ENCODE measurements around the gene PNPLA7.
"Not testable (repeated sequence)": the region's sequence is repeated elsewhere in the genome, so short reads cannot be mapped to it uniquely, and the experiment has no call there.

PNPLA7 gene

DNA sequence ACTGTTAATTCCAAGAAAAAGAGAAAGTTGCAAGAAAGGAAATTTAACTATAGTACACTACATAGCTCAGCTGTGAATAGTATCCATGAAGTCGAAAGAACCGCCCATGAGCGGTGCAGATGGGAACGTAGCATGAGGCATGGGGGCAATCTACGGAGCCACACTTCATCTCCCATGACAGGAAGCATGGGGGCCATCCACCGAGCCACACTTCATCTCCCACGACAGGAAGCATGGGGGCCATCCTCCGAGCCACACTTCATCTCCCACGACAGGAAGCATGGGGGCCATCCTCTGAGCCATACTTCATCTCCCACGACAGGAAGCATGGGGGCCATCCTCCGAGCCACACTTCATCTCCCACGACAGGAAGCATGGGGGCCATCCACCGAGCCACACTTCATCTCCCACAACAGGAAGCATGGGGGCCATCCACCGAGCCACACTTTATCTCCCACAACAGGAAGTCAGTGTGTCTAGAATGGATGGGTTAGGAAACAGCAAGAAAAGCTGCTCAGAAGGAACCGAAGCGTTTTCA, 13.5 kb downstream of the PNPLA7 start:
- peak; percentile 18 for DNase-seq

DNA sequence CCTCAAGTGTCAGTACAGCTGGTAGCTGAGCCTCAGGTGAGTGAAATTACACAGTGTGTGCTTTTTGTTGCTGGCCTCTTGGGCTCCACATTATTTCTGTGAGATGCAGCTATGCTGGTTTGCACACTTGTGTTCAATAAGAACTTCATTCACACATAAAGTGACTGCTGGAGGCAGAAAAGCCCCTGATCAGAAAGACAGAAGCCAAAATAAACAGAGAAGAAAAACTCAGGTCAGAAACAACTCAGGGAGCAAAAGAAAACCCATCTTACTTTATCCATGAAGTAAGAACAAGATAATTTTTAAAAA, 15.1 kb downstream of the PNPLA7 start:
- DNase-seq = no peak

GRCh38 chr9:137534256-137535119, 15.7 kb downstream of the PNPLA7 start:
- no peak for DNase-seq

- not testable (repeated sequence) for DNase-seq
Measured at GRCh38 chr9:137532891-137533468, 17.2 kb downstream of the PNPLA7 start.

- no peak for DNase-seq
Measured at GRCh38 chr9:137531099-137531765, 19.0 kb downstream of the PNPLA7 start.

DNA sequence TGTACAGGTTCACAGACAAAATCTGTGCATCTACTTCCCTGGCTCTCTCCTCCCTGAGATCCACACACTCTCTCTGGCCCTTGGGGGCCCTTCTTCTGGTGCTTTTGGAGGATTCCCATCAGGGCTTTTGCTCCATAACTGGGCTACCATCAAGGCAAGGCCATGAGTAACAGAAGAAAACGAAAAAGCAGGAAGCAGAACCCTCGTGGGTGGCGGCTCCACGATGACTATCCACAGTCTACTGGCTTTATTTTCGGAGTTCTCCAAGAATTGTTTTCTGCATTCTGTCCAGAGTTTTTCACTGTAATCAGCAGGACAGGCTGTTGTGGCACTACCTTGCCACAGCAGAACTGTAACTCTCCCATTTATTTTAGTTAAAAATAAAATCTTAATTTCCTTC, 19.9 kb downstream of the PNPLA7 start:
- DNase-seq = no peak

GRCh38 chr9:137524981-137525317, 25.3 kb downstream of the PNPLA7 start:
- DNase-seq = no peak

DNA sequence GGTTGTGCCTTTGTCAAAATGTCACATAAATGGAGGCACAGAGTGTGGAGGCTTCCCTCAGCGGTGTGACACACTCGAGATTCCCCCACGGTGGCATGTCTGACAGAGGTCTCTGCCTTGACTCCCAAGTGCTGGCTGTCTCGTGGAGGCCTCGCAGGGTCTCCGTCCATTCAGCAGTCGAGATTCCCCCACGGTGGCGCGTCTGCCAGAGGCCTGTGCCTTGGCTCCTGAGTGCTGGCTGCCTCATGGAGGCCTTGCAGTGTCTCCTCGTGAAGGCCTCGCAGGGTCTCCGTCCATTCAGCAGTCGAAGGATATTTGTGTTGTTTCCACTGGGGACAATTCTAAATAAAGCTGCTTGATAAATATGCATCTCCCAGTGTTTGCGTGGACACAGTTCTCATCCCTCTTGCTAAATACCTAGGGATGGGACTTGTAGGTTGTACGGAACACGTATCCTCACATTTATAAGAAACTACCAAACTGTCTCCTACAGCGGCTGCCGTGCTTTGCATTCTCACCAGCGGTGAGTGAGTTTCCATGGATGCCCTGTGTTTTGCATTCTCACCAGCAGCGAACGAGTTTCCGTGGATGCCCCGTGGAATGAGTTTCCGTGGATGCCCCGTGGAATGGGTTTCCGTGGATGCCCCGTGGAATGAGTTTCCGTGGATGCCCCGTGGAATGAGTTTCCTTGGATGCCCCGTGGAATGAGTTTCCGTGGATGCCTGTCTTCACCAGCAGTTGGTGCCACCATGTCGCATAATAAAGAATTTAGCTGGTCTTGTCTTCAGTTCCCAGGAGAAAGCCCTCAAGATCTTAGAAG, 25.8 kb downstream of the PNPLA7 start:
- no peak for DNase-seq

- DNase-seq = no peak
Measured at GRCh38 chr9:137522746-137523455, 27.3 kb downstream of the PNPLA7 start.

DNA sequence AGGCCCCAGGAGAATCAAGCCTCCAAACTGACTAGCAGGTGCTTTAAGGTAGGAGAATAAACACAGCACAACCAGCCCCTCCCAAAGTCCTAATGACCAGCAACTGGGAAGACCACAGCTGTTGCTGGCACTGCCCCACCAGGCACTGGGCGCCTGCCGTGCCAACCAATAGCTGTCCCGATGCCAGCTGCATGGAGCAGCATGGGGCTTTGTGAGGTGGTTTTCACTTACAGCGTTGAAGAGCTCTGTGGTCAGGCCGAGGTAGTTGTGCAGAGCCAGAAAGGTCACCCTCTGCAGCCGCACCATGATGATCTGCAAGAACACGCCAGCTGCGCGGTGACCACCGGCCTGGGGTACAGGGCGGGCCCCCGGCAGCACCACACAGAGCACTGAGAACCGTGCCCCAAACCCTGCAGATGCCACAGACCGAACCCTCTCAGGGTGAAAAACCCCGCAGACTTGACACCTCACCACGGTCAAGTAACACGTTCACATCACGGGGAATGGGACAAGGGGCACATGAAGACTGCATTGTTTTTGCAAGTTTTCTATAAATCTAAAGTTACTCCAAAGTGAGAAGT, 28.7 kb downstream of the PNPLA7 start:
- no peak for DNase-seq

DNA sequence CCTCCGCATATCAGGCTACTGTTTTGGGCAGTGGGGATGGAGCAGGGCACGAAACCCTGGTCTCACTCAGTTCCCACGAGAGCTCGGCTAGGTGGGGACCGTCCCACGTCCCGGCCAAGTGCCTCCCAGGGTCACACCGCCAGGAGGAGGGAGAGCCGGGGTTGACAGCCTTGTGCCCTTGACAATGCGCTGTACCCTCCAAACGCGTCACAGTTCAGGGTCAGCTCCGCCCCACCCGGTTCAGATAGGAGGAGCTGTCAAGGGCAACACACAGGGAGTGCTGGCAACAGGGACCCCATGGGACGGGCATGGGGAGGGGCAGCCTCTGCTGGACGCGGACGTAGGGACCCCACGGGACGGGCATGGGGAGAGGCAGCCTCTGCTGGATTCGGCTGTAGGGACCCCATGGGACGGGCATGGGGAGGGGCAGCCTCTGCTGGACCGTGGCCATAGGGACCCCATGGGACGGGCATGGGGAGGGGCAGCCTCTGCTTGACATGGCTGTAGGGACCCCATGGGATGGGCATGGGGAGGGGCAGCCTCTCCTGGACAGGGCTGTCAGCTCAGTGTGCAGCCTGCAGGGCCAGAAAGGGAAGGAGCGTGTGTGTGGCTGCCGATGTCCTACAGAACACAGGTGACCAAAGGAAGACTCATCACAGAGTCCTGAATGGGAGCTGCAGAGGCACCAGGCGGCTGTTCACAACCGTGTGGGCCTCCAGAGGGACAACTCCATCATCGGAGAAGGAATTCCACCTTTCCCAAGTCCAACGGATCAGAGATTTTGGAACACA, 29.4 kb downstream of the PNPLA7 start:
- no peak for DNase-seq

- no peak for DNase-seq
Measured at GRCh38 chr9:137519553-137519952, 30.6 kb downstream of the PNPLA7 start.

GRCh38 chr9:137518661-137519459, 31.3 kb downstream of the PNPLA7 start:
- not testable (repeated sequence) for DNase-seq

- no peak for DNase-seq
Measured at GRCh38 chr9:137516144-137516917, 33.9 kb downstream of the PNPLA7 start.

- no peak for DNase-seq
Measured at GRCh38 chr9:137515338-137515724, 34.9 kb downstream of the PNPLA7 start.

DNA sequence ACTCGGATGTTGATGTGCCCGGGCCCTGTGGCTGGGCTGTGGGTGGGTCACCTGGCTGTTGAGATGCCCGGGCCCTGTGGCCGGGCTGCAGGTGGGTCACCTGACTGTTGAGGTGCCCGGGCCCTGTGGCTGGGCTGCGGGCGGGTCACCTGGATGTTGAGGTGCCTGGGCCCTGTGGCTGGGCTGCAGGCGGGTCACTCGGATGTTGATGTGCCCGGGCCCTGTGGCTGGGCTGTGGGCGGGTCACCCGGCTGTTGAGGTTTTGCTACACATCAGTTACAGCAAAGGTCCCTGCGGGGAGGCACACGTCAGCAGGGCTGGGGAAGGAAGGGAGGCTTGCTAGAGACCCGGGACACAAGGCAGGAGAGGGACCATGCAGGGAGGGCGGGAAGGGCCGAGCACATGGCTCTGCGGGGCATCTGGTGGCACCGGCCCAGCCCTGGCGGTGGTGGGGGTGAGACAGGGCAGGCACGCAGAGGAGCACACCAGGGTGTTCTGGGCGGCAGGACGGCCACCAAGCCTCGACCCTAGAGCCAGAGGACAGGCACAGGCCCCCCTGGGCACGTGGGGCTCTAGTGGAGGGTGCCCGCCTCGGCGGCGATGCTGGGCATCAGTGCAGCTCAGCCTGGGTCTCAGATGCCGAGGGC, 35.4 kb downstream of the PNPLA7 start:
- DNase-seq = no peak

DNA sequence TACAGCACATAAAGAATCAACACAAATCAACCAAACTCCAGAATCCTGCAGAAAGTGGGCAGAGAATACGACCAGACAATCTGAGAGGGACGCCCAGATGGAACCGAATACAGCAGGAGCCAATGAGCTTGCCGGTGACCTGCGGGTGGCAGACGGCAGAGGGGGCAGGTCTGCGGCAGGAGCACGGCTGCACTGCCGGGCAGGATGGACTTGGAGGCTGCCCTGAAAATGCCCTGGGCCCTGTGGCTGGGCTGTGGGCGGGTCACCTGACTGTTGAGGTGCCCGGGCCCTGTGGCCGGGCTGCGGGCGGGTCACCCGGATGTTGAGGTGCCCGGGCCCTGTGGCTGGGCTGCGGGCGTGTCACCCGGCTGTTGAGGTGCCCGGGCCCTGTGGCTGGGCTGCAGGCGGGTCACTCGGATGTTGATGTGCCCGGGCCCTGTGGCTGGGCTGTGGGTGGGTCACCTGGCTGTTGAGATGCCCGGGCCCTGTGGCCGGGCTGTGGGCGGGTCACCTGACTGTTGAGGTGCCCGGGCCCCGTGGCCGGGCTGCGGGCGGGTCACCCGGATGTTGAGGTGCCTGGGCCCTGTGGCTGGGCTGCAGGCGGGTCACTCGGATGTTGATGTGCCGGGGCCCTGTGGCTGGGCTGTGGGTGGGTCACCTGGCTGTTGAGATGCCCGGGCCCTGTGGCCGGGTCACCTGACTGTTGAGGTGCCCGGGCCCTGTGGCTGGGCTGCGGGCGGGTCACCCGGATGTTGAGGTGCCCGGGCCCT, 36.2 kb downstream of the PNPLA7 start:
- not testable (repeated sequence) for DNase-seq

GRCh38 chr9:137513136-137513535, 37.1 kb downstream of the PNPLA7 start:
- DNase-seq = not testable (repeated sequence)
